ENCODE data around the gene CRTC1. TPM values are rescaled to one million over a fixed set of nuclear protein-coding genes. Genes with fewer than 3 reads are reported as not detected.
A peak's percentile ranks its signal among the peaks of the same experiment; 100 is the strongest.
"Not testable (repeated sequence)": the region's sequence is repeated elsewhere in the genome, so short reads cannot be mapped to it uniquely, and the experiment has no call there.

CRTC1 gene
- total and polyA plus RNA-seq, 7 donors: 4.5 to 12.5 (median 8.1) TPM

- TF ChIP-seq CTCF (IDR thresholded peaks at IDR 0.05): no peak
- Histone ChIP-seq H3K9me3 (no peaks in the 10 kb centered on the region), H3K27me3 (ENCODE audit: insufficient read depth in 3 of 3, low read length in 2 of 3) (no peaks in the 10 kb centered on the region), H3K36me3 (ENCODE audit: insufficient read depth in 1 of 2, low read depth in 1 of 2) (no peaks in the 10 kb centered on the region), H3K27ac (no peak overlapping the region), H3K4me1 (peaks cover 12% of the 10 kb centered on the region), H3K4me3 (no peak overlapping the region)
- ATAC-seq (no peak), DNase-seq (no peak)
- intact Hi-C loops (cut with DNase I): no loop called here
- WGBS, 3 donors: 95 to 96% (median 96%) methylated on average over 17 to 18 of the region's 18 CpGs
Observed at GRCh38 chr19:18729933-18730530, 46.6 kb downstream of the CRTC1 start.

- intact Hi-C loops (cut with DNase I): no loop called here
- Histone ChIP-seq H3K27ac (no peak overlapping the region), H3K9me3 (no peaks in the 10 kb centered on the region), H3K36me3 (ENCODE audit: insufficient read depth in 1 of 2, low read depth in 1 of 2) (no peaks in the 10 kb centered on the region), H3K4me1 (peaks cover 3% of the 10 kb centered on the region), H3K4me3 (no peak overlapping the region), H3K27me3 (ENCODE audit: insufficient read depth in 3 of 3, low read length in 2 of 3) (no peaks in the 10 kb centered on the region)
- DNase-seq (no peak), ATAC-seq (no peak)
- TF ChIP-seq CTCF (IDR thresholded peaks at IDR 0.05): no peak
- 88 to 90% (median 89%) methylated on average over 10 to 11 of the region's 11 CpGs for WGBS, 3 donors
Observed at GRCh38 chr19:18730885-18731513, 47.5 kb downstream of the CRTC1 start.

DNA sequence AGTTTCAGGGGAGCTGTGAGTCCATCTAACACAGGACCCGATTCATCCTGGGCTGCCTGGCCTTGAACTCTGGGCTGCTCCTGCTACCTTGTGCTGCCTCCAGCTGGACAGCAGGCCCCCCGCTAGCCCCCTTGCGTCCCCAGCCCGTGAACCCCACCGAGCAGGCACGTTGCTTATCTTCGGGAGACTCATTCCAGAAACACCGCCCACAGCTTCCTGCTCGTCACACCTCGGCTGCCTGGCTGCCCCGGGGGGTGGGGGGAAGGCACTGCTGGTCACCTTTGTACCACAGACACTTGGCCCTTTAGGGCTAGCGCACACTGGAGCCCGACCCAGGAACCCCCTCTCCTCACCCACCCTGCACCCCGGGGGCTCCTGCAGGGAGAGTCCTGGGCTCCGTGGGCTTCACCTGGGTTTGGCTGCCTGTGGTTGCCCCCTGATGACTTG, 48.1 kb downstream of the CRTC1 start:
- H3K4me3 ChIP-seq: no peak overlapping the region
- H3K36me3 ChIP-seq (ENCODE audit: insufficient read depth in 1 of 2, low read depth in 1 of 2): no peaks in the 10 kb centered on the region
- no peaks in the 10 kb centered on the region for H3K4me1 ChIP-seq
- no peak for ATAC-seq
- no peaks in the 10 kb centered on the region for H3K9me3 ChIP-seq
- no peaks in the 10 kb centered on the region for H3K27me3 ChIP-seq (ENCODE audit: insufficient read depth in 3 of 3, low read length in 2 of 3)
- intact Hi-C loops (cut with DNase I): no loop called here
- 69 to 78% (median 71%) methylated on average over 15 of the region's 15 CpGs for WGBS, 3 donors
- no peak overlapping the region for H3K27ac ChIP-seq
- TF ChIP-seq CTCF (IDR thresholded peaks at IDR 0.05): no peak
- DNase-seq: no peak

- no peak for TF ChIP-seq CTCF (IDR thresholded peaks at IDR 0.05)
- WGBS, 3 donors: 48 to 53% (median 50%) methylated on average over 11 of the region's 11 CpGs
- intact Hi-C loops (cut with DNase I): no loop called here
- H3K36me3 ChIP-seq (ENCODE audit: insufficient read depth in 1 of 2, low read depth in 1 of 2): no peaks in the 10 kb centered on the region
- no peak overlapping the region for H3K4me3 ChIP-seq
- no peak overlapping the region for H3K27ac ChIP-seq
- ATAC-seq (peak in 1 of 4 donors; percentile 33), DNase-seq (peak; percentile 46 to 79)
- no peaks in the 10 kb centered on the region for H3K27me3 ChIP-seq (ENCODE audit: insufficient read depth in 3 of 3, low read length in 2 of 3)
- no peaks in the 10 kb centered on the region for H3K9me3 ChIP-seq
- H3K4me1 ChIP-seq: no peaks in the 10 kb centered on the region
Observed at GRCh38 chr19:18733196-18733647, 49.7 kb downstream of the CRTC1 start.

- WGBS, 3 donors: 81 to 90% (median 84%) methylated on average over 11 of the region's 11 CpGs
- H3K36me3 ChIP-seq (ENCODE audit: insufficient read depth in 1 of 2, low read depth in 1 of 2); H3K4me1 ChIP-seq; intact Hi-C loops (cut with DNase I); H3K4me3 ChIP-seq; H3K9me3 ChIP-seq; DNase-seq; H3K27me3 ChIP-seq (ENCODE audit: insufficient read depth in 3 of 3, low read length in 2 of 3); ATAC-seq; H3K27ac ChIP-seq: not testable (repeated sequence)
Observed at GRCh38 chr19:18733762-18734332, 50.4 kb downstream of the CRTC1 start.

All from psoas muscle (tissue), 8 donors.